GM19372 (cell line): ENCODE data around the gene DUS2.
"Not testable (repeated sequence)": the region's sequence is repeated elsewhere in the genome, so short reads cannot be mapped to it uniquely, and the experiment has no call there.

Experiments
- ATAC-seq: cut with Tn5 transposase; IDR thresholded peaks from one replicate; pipeline ENCODE4 v1.9.1; 2021; ENCODE audit warnings: mild to moderate bottlenecking, low read depth, moderate library complexity; ENCODE audit not compliant: unreplicated experiment

DUS2 gene

DNA sequence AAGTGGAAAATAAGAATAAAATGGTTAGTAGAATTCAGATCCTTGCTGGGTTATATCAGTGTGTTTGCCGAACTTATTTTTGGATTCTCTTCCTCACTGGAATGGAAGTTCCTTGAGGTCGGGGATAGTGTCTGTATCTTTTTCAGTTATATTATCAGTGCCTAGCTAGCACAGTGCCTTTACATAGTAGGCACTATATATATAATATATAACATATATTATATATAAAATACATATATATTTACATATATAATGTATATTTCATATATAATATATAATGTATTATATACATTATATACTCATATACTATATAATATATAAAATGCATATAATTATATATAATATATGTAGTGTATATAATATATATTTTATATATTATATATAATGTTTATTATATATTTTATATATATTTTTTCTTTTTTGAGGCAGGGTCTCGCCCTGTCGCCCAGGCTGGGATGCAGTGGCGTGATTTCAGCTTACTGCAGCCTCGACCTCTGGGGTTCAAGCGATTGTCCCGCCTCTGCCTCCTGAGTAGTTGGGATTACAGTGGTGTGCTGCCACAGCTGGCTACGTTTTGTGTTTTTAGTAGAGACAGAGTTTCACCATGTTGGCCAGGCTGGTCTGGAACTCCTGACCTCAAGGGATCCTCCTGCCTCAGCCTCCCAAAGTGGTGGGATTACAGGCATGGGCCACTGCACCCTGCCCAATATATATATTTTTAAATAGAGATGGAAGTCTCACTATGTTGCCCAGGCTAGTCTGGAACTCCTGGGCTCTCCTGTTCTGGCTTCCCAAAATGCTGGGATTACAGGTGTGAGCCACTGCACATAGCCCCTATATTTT lies 65.3 kb downstream of the DUS2 start:
- ATAC-seq, result no peak

DNA sequence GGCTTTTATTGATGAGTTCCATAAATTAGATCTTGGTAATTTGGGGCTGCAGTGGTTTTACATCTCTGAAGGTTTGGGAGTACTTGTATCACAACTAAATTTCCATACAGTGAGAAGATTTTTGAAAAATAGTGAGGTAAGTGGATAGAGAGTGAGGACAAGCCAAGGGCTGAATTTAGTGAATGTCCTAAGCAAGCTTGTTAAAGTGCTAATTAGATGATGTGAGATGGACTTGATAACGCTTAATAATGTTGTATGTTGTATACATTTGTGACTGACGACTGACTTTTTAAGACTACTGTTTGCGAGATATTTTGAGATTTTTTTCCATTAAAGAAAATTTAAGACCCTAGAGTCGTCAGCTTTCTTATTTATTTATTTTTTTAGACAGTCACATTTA lies 66.0 kb downstream of the DUS2 start:
- ATAC-seq, result no peak

DNA sequence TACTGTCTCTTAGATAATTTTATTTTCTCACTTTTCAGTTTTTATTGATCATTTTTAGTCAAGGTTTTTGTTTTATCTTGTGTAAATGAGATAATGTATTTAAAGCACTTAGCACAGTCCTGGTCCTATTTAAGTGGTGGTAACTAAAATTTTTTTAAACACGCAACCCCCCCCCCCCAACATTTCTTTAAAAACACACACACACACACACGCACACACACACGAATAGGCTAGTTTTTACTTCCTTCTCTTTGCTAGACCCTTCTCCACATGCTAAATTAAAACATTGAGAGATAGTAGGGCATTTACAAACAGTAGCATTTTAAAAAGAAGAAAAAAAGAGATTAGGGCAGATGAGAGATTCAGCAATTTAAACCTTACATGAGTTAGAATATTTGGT lies 67.0 kb downstream of the DUS2 start:
- no peak for ATAC-seq

DNA sequence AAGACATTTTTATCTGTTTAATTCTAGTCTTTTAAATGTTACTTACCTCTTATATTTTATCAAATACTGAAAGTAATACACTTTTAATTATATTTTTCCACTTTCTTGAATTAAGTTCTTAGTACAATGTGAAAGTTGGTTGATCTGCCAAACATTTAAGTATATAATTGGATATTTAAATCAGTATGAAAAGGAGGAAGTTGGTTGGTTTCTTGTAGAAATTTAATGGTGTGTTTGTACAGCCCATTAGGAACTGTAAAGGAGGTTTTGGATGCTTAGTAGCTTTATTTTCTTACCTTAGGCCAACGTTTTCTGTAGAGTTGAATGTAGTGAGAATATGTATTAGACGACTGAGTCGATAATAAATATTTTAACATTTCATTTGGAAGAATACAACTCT lies 67.4 kb downstream of the DUS2 start:
- no peak for ATAC-seq

DNA sequence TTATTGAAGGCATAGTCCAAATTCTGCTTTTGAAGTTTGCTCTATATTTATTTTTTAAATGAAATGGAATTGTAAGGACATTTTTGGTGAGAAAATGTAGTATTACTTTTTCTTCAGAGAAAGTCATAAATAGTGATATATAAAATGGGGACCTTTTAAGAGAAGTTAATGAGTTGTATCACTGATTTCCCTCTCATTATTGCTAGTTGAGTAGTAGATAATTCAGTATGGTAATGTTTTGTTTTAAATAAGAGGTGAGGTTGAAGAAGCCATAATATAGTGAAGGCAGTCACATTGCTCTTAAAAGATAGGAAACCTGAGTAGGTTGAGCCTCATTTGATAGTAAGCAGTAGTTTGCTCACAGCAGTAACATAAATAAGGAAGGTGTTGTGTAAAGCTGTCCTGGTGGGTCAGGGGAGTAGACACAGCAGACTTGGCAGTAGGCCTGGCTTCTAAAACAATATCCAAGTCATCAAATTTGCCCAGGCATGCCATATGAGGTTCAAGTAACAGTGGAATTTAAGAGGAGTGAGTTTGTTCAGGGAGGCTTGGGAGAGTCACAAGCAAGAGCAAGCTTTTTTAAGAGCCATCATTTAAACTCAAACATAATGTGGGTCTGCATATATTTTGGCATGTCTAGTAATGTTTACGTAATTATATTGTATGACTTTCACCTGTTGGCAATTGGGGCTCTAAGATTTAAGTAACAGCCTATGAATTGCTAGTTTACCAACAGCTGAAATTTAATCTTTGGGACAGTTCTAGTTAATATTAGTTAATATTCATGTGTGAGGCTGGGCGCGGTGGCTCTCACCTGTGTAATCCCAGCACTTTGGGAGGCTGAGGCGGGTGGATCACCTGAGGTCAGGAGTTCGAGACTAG lies 68.5 kb downstream of the DUS2 start:
- ATAC-seq, result no peak

DNA sequence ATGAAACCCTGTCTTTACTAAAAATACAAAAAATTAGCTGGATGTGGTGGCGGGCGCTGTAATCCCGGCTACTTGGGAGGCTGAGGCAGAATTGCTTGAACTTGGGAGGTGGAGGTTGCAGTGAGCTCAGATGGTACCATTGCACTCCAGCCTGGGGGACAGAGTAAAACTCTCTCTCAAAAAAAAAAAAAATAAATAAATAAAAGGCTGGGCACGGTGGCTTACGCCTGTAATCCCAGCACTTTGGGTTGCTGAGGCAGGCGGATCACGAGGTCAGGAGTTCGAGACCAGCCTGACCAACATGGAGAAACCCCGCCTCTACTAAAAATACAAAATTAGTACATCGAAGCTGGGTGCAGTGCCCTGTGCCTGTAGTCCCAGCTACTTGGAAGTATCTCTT lies 69.2 kb downstream of the DUS2 start:
- ATAC-seq, result not testable (repeated sequence)

DNA sequence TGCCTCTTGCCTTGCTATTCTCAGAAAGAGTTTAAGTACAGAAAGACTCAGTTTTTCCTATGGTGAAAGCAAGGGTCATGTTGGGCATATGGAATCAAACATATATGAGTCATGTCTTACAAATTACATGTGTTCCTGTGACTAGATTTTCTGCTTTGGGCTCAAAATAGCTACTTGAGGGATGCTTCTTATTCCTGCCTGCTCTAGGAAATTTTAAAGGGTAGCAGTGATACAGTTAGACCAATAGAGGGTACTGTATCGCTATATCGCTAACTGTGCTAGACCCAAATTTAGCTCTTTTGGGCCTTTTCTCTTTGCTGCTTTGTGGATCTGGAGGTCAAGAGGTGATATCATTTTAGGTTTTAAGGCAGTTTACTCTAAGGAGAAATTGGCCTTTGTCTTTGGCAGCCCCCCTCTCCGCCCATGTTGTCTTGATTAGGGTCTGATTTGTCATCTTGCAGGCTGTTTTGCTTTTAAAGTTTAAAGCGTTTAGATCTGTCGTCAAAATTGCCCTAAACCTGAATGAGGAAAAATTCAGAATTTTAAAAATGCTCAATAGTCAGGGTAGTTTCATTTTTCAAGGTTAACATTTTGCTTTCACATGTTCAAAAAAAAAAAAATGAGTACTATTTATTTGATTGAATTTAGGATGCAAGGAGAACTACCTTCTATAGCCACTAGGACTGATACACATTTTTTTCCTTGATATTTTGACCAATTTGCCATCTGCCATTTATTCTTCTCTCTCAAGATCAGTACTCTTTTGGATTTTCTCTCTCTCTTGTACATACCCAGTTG lies 70.9 kb downstream of the DUS2 start:
- no peak for ATAC-seq

DNA sequence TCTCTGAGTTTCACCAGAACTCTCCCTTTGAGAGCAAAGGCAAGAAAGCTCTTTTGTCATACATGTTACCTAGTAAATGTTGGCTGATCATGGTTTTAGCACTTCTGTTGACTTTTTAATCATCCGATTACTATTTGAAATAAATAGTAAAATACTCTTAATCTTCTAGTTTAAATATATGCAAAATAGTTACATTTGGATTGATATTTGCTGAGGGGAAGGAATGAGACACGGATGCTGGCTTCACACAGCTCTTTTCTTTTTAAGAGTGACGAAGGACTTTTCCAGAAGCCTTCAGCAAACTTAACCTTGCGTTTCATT lies 71.5 kb downstream of the DUS2 start:
- ATAC-seq, result no peak

DNA sequence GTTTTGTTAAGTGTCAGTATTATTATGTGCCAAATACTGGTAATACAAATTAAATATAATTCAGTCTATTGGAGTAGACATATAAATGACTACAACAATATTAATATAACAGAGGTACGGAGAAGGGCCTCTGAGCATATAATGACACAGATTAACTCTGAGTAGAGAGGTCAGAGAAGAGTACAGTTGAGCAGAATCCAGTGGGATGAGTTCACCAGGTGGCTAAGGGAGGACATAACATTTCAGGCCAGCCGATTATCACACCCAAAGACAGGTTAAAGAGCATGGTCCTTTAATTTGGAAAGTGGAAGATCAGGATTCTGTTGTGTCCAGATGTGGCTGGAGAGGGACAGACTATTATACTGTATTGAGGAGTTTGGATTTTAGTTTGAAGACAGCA lies 73.4 kb downstream of the DUS2 start:
- no peak for ATAC-seq

DNA sequence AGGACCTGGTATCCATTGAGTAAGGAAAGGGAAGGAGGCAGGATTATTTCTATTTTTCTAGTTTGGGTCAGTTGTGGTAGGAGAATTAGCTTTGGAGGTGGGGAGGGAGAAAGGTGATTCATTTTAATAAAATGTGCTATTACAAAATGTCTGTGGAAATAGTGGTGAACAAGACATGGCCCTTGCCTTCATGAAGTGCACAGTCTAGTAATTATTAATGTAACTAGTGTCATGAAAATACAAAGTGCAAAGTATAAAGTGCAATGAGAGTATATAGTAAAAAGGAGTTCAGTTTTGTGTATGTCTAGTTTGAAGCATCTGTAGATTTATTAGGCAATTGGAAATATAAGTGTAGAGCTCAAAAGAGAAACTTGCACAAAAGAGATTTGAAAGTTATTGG lies 74.0 kb downstream of the DUS2 start:
- ATAC-seq, result no peak

DNA sequence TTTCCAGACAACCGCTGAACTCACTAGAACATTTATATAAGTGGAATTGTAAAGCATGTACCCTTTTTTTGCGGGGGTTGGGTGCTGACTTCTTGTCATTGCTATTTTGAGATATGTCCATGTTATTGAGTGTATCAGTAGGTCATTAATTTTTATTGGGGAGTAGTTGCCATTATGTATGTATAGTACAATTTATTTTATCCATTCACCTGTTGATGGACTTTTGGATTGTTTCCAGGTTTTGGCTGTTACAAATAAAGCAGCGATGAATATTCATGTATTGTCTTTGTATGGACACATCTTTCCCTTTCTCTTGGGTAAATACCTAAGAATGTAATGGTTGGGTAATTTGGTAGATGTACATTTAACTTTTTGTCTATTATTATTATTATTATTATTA lies 74.8 kb downstream of the DUS2 start:
- no peak for ATAC-seq

DNA sequence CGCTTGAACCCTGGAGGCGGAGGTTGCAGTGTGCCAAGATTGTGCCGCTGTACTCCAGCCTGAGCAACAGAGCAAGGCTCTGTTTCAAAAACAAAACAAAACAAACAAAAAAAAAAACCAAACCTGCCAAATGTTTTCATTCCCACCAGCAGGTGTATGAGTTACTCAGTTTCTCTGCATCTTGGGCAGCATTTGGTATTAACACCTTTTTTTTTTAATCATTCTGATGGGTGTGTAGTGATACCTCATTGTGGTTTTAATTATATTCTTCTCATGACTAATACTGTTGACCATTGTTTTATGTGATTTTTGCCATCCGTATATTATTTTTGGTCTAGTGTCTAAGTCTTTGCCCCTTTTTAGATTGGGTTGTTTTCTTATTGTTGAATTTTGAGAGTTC lies 77.4 kb downstream of the DUS2 start:
- no peak for ATAC-seq

DNA sequence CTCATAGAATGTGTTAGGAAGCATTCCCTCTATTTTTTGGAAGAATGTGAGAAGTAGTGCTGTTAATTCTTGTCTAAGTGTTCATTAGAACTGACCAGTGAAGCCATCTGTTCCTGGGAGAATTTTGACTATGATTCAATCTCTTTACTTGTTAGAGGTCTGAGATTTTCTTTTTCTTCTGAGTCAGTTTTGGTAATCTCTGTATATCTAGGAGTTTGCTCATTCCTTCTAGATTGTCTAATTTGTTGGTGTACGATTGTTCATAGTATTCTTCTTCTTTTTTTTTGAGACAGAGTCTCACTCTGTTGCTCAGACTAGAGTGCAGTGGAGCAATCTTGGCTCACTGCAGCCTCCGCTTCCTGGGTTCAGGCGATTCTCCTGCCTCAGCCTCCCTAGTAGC lies 82.5 kb downstream of the DUS2 start:
- no peak for ATAC-seq

DNA sequence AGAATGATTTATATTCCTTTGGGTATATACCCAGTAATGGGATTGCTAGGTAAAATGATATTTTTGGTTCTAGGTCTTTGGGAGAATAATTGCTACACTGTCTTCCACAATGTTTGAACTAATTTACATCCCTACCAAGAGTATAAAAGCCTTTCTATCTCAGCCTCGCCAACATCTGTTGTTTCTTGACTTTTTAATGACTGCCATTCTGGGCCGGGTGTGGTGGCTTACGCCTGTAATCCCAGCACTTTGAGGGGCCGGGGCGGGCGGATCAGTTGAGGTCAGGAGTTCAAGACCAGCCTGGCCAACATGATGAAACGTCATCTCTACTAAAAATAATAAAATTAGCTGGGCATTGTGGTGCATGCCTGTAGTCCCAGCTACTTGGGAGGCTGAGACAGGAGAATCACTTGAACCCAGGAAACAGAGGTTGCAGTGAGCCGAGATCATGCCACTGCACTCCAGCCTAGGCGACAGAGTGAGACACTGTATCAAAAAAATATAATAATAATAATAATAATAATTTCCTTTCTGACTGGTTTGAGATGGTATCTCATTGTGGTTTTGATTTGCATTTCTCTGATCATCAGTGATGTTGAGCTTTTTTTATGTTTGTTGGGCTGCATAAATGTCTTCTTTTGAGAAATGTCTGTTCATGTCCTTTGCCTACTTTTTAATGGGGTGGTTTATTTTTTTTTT lies 84.3 kb downstream of the DUS2 start:
- not testable (repeated sequence) for ATAC-seq

DNA sequence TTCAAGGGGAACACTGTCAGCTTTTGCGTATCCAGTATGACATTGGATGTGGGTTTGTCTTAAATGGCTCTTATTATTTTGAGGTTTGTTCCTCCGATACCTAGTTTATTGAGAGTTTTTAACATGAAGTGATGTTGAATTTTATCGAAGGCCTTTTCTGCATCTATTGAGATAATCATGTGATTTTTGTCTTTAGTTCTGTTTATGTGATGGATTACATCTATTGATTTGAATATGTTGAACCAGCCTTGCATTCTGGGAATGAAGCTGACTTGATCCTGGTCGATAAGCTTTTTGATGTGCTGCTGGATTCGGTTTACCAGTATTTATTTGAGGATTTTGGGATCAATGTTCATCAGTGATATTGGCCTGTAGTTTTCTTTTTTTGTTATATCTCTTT lies 86.1 kb downstream of the DUS2 start:
- not testable (repeated sequence) for ATAC-seq

DNA sequence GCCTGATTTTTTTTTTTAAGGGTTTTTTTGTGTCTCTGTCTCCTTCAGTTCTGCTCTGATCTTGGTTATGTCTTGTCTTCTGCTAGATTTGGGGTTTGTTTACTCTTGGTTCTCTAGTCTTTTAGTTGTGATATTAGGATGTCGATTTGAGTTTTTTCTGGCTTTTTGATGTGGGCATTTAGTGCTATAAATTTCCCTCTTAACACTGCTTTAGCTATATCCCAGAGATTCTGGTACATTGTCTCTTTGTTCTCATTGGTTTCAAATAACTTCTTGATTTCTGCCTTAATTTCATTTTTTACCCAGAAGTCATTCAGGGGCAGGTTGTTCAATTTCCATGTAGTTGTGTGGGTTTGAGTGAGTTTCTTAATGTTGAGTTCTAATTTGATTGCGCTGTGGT lies 87.5 kb downstream of the DUS2 start:
- not testable (repeated sequence) for ATAC-seq

DNA sequence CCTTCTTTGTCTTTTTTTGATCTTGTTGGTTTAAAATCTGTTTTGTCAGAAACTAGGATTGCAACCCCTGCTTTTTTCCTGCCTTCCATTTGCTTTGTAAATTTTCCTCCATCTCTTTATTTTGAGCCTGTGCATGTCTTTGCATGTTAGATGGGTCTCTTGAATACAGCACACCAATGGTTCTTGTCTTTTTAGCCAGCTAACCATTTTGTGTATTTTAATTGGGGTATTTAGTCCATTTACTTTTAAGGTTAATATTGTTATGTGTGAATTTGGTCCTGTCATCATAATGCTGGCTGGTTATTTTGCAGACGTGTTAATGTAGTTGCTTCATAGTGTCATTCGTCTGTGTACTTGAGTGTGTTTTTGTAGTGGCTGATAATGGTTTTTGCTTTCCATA lies 88.3 kb downstream of the DUS2 start:
- ATAC-seq, result no peak

DNA sequence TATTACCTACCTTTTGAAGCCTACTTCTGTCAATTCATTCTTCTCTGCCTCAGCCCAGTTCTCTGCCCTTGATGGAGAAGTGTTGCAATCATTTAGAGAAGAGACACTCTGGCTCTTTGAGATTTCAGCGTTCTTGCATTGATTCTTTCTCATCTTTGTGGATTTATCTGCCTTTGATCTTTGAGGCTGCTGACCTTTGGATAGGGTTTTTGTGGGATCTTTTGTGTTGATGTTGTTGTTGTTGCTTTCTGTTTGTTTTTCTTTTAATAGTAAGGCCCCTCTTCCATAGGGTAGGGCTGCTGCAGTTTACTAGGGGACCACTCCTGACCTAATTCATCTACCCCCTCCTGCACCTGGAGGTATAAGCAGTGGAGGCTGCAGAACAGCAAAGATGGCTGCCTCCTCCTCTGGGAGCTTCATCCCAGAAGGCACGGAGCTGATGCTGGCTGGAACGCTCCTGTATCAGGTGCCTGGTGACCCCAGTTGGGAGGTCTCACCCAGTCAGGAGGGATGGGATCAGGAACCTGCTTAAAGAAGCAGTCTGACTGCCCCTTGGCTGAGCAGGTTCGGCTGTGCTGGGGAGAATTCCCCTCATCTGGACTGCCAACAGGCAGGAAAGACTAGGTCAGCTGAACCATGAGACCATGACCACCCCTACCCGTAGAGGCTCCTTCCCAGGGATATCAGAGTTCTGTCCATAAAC lies 90.1 kb downstream of the DUS2 start:
- no peak for ATAC-seq

DNA sequence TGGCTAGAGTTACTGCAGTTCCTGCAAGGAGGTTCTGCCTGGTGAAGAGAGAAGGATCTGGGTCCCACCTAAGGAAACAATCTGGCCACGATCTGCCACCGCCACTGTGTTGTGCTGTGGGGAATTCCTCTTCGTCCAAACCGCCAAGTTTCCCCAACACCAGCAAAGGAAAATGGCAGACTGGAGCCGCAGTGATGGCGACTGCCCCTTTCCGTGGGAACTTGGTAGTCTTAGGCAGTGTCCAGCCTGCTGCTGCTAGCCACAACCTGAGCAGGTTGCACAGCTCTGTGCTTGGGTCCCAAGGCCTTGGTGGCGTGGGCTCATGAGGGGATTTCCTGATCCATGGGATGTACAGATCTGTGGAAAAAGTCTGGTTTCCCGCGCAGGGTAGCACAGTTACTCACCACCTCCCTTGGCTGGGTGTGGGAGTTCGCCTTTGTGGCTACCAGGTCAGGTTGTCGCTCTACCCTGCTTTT lies 90.7 kb downstream of the DUS2 start:
- no peak for ATAC-seq

DNA sequence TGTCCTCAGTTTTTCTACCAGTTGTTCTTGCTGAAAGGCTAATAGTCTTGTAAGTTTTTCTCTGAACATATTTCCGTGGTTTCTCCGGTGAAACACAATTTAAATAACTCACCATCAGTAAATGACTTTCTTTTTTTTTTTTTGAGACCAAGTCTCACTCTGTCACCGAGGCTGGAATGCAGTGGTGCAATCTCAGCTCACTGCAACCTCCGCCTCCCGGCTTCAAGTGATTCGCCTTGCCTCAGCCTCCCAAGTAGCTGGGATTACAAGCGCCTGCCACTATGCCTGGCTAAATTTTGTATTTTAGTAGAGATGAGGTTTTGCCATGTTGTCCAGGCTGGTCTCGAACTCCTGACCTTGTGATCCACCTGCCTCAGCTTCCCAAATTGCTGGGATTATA lies 91.9 kb downstream of the DUS2 start:
- ATAC-seq, result not testable (repeated sequence)
